Measurements from ENCODE around the gene CRB3. TPM values are rescaled to one million over a fixed set of nuclear protein-coding genes. Genes with fewer than 3 reads are reported as not detected.
"Not testable (repeated sequence)": the region's sequence is repeated elsewhere in the genome, so short reads cannot be mapped to it uniquely, and the experiment has no call there.

CRB3 gene
- total RNA-seq (2014; rRNA removed; shearing (Covaris generic)), result 91.6 and 101 TPM in 2 replicates

GRCh38 chr19:6464070-6464873 is at the start of gene CRB3:
Gene CRB3 (plus strand): TSS chr19:6464271. CDS start chr19:6464702, 431 bp downstream.
- DNase-seq (ENCODE audit: low spot score), result peak; percentile 89

GRCh38 chr19:6414793-6415590 is 49.1 kb upstream of the CRB3 start:
- no peak for DNase-seq (ENCODE audit: low spot score)

GRCh38 chr19:6415591-6416190 is 48.4 kb upstream of the CRB3 start:
- no peak for DNase-seq (ENCODE audit: low spot score)

- no peak for DNase-seq (ENCODE audit: low spot score)
Measured at GRCh38 chr19:6416658-6417405, 47.2 kb upstream of the CRB3 start.

- DNase-seq (ENCODE audit: low spot score), result peak; percentile 9
Measured at GRCh38 chr19:6417713-6418561, 46.1 kb upstream of the CRB3 start.

- DNase-seq (ENCODE audit: low spot score), result no peak
Measured at GRCh38 chr19:6418562-6418932, 45.5 kb upstream of the CRB3 start.

- DNase-seq (ENCODE audit: low spot score), result no peak
Measured at GRCh38 chr19:6421075-6422014, 42.7 kb upstream of the CRB3 start.

- DNase-seq (ENCODE audit: low spot score), result peak; percentile 33
Measured at GRCh38 chr19:6423499-6424194, 40.4 kb upstream of the CRB3 start.

GRCh38 chr19:6424195-6424938 is 39.7 kb upstream of the CRB3 start, which contains the start of gene KHSRP:
Gene KHSRP (minus strand): TSS chr19:6424811. CDS start chr19:6424701, 110 bp downstream.
- no peak for DNase-seq (ENCODE audit: low spot score)

GRCh38 chr19:6424939-6425731 is 38.9 kb upstream of the CRB3 start:
- peak; percentile 98 for DNase-seq (ENCODE audit: low spot score)

GRCh38 chr19:6425732-6426620 is 38.1 kb upstream of the CRB3 start:
- no peak for DNase-seq (ENCODE audit: low spot score)

GRCh38 chr19:6427131-6427530 is 36.9 kb upstream of the CRB3 start:
- DNase-seq (ENCODE audit: low spot score), result no peak

- not testable (repeated sequence) for DNase-seq (ENCODE audit: low spot score)
Measured at GRCh38 chr19:6428692-6429418, 35.2 kb upstream of the CRB3 start.

GRCh38 chr19:6429419-6430221 is 34.5 kb upstream of the CRB3 start:
- DNase-seq (ENCODE audit: low spot score), result no peak

GRCh38 chr19:6431891-6432290 is 32.2 kb upstream of the CRB3 start:
- DNase-seq (ENCODE audit: low spot score), result no peak

All from HT-29 (cell line).